NCI-H460 (cell line): Measurements from ENCODE around the gene IRF5. TPM values are rescaled to one million over a fixed set of nuclear protein-coding genes. Genes with fewer than 3 reads are reported as not detected.
"Not testable (repeated sequence)": the region's sequence is repeated elsewhere in the genome, so short reads cannot be mapped to it uniquely, and the experiment has no call there.

Experiments
- DNase-seq: peaks from one replicate; pipeline ENCODE4 v3.0.0-alpha.2; 2016; ENCODE audit warnings: low read depth; ENCODE audit errors: extremely low read depth
- total RNA-seq: library from RNA; depleted of rRNA; stranded (reverse); fragments of >200 nt; shearing (Covaris generic); gene quantifications from 2 replicates; pipeline ENCODE4 v1.2.3, GENCODE V29; 2014

Gene IRF5
- total RNA-seq, 1 experiment from 2014 or later: 6.5 TPM

- no peak for DNase-seq
Observed at GRCh38 chr7:128954150-128954549, 16.4 kb downstream of the IRF5 start.

- DNase-seq: no peak
Observed at GRCh38 chr7:128954830-128955802, 17.4 kb downstream of the IRF5 start.

- no peak for DNase-seq
Observed at GRCh38 chr7:128955981-128956380, 18.3 kb downstream of the IRF5 start.

- no peak for DNase-seq
Observed at GRCh38 chr7:128959296-128959695, 21.6 kb downstream of the IRF5 start.

GRCh38 chr7:128961030-128961659 lies 23.4 kb downstream of the IRF5 start:
- DNase-seq: no peak

GRCh38 chr7:128962899-128963298 lies 25.2 kb downstream of the IRF5 start:
- no peak for DNase-seq

- DNase-seq: no peak
Observed at GRCh38 chr7:128963327-128963757, 25.6 kb downstream of the IRF5 start.

- no peak for DNase-seq
Observed at GRCh38 chr7:128968624-128969023, 30.9 kb downstream of the IRF5 start.

- DNase-seq: no peak
Observed at GRCh38 chr7:128974241-128974934, 36.7 kb downstream of the IRF5 start.

- no peak for DNase-seq
Observed at GRCh38 chr7:128982105-128982504, 44.4 kb downstream of the IRF5 start.

- DNase-seq: no peak
Observed at GRCh38 chr7:128985660-128986059, 47.9 kb downstream of the IRF5 start.

- DNase-seq: no peak
Observed at GRCh38 chr7:128986609-128987008, 48.9 kb downstream of the IRF5 start.

GRCh38 chr7:128988372-128988771 lies 50.6 kb downstream of the IRF5 start:
- no peak for DNase-seq

- DNase-seq: no peak
Observed at GRCh38 chr7:128989961-128990360, 52.2 kb downstream of the IRF5 start.

- DNase-seq: no peak
Observed at GRCh38 chr7:128993419-128993818, 55.7 kb downstream of the IRF5 start.

GRCh38 chr7:128994560-128994959 lies 56.8 kb downstream of the IRF5 start:
- not testable (repeated sequence) for DNase-seq

GRCh38 chr7:128997181-128997580 lies 59.5 kb downstream of the IRF5 start:
- DNase-seq: no peak
